Measurements from ENCODE around the gene MPP3.
"Not testable (repeated sequence)": the region's sequence is repeated elsewhere in the genome, so short reads cannot be mapped to it uniquely, and the experiment has no call there.

Gene MPP3

GRCh38 chr17:43861960-43862359 lies 29.0 kb upstream of the MPP3 start:
- no peak for DNase-seq (ENCODE audit: low spot score)

GRCh38 chr17:43860927-43861622 lies 28.1 kb upstream of the MPP3 start:
- DNase-seq (ENCODE audit: low spot score): no peak

GRCh38 chr17:43860077-43860725 lies 27.3 kb upstream of the MPP3 start:
- DNase-seq (ENCODE audit: low spot score): no peak

GRCh38 chr17:43857957-43858600 lies 25.1 kb upstream of the MPP3 start:
- no peak for DNase-seq (ENCODE audit: low spot score)

GRCh38 chr17:43857141-43857540 lies 24.2 kb upstream of the MPP3 start:
- DNase-seq (ENCODE audit: low spot score): no peak

GRCh38 chr17:43856141-43856540 lies 23.2 kb upstream of the MPP3 start:
- DNase-seq (ENCODE audit: low spot score): no peak

GRCh38 chr17:43855061-43855460 lies 22.1 kb upstream of the MPP3 start:
- no peak for DNase-seq (ENCODE audit: low spot score)

- DNase-seq (ENCODE audit: low spot score): no peak
Observed at GRCh38 chr17:43854498-43854897, 21.6 kb upstream of the MPP3 start.

- no peak for DNase-seq (ENCODE audit: low spot score)
Observed at GRCh38 chr17:43853546-43853945, 20.6 kb upstream of the MPP3 start.

- no peak for DNase-seq (ENCODE audit: low spot score)
Observed at GRCh38 chr17:43852571-43852970, 19.6 kb upstream of the MPP3 start.

- DNase-seq (ENCODE audit: low spot score): no peak
Observed at GRCh38 chr17:43849116-43849515, 16.2 kb upstream of the MPP3 start.

- DNase-seq (ENCODE audit: low spot score): no peak
Observed at GRCh38 chr17:43848601-43849000, 15.7 kb upstream of the MPP3 start.

GRCh38 chr17:43846963-43847371 lies 14.0 kb upstream of the MPP3 start, which contains the start of gene CD300LG:
Gene CD300LG (plus strand): TSS chr17:43847176. CDS start chr17:43847217, 41 bp downstream.
- no peak for DNase-seq (ENCODE audit: low spot score)

GRCh38 chr17:43846221-43846712 lies 13.3 kb upstream of the MPP3 start:
- peak; percentile 75 for DNase-seq (ENCODE audit: low spot score)

- no peak for DNase-seq (ENCODE audit: low spot score)
Observed at GRCh38 chr17:43845766-43846165, 12.8 kb upstream of the MPP3 start.

GRCh38 chr17:43844241-43844640 lies 11.3 kb upstream of the MPP3 start:
- no peak for DNase-seq (ENCODE audit: low spot score)

- no peak for DNase-seq (ENCODE audit: low spot score)
Observed at GRCh38 chr17:43842975-43843325, 10.0 kb upstream of the MPP3 start.

GRCh38 chr17:43842091-43842974 lies 9.4 kb upstream of the MPP3 start:
- DNase-seq (ENCODE audit: low spot score): not testable (repeated sequence)

GRCh38 chr17:43841282-43841681 lies 8.3 kb upstream of the MPP3 start:
- no peak for DNase-seq (ENCODE audit: low spot score)

- DNase-seq (ENCODE audit: low spot score): no peak
Observed at GRCh38 chr17:43840814-43841213, 7.9 kb upstream of the MPP3 start.

- no peak for DNase-seq (ENCODE audit: low spot score)
Observed at GRCh38 chr17:43839670-43840108, 6.7 kb upstream of the MPP3 start.

- no peak for DNase-seq (ENCODE audit: low spot score)
Observed at GRCh38 chr17:43834106-43834505, 1.2 kb upstream of the MPP3 start.

Data from activated CD4-positive, alpha-beta T cell treated with anti-CD3 and anti-CD28 coated beads, Interleukin-2, Interleukin-4, amounts not matched to agents 100 ng/mL and 50 ng/mL, durations not matched to agents 16 hours and 8 hours (primary cell).